Suprapubic skin (tissue), 4 donors: Measurements from ENCODE around the gene ZNF75A.

Experiments
- EP300 ChIP-seq: sonication (generic); formaldehyde crosslinking; IDR thresholded peaks from one replicate; pipeline ENCODE4 v1.6.1; 2017; ENCODE audit warnings: antibody characterized with exemption
- POLR2A ChIP-seq, 2 donors: fragments of 450-650 bp; IDR thresholded peaks; one replicate each; pipeline ENCODE4 v1.6.1; 2017; ENCODE audit warnings: antibody characterized with exemption in 2 of 2, mild to moderate bottlenecking in 2 of 2, moderate library complexity in 2 of 2
- POLR2AphosphoS5 ChIP-seq, 3 donors: sonication (generic); formaldehyde crosslinking; IDR thresholded peaks; one replicate each; pipeline ENCODE4 v1.6.1; 2017; ENCODE audit warnings: antibody characterized with exemption in 3 of 3
- TF ChIP-seq, protein P1 (sequence below), 2 donors: fragments of 200-600 bp in 1 of 2; fragments of 450-650 bp in 1 of 2; sonication (generic) in 1 of 2; IDR thresholded peaks; one replicate each; pipeline ENCODE4 v1.5.1; 2016 to 2019; ENCODE audit warnings: antibody characterized with exemption in 2 of 2, mild to moderate bottlenecking in 1 of 2, moderate library complexity in 1 of 2

DNA sequence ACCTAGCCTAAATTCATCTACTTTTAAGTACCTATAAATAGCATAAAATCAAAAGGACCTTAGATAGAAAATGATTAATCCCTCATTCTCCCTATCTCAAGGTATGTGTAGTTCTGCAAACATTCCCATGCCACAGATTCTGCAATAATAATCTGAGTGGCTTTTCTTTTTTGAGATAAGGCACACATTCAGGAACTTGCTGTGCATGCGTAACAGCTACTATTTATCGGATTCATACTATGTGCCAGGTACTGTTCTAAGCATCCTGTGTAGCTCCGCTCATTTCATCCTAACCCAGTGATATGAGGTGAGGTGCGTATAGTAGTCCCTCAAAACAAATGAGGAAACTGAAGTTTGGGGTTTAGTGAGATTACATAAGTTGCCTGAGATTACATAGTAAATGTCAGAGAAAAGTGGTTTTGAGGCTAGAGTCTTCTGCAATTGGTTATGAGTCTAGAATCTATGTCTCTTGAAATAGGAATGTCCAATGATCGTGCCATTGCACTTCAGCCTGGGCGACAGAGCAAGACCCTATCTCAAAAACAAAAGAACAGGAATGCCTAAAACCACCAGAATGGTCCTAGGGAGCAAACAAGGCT, 24.0 kb upstream of the ZNF75A start:
- TF ChIP-seq, protein P1, sequence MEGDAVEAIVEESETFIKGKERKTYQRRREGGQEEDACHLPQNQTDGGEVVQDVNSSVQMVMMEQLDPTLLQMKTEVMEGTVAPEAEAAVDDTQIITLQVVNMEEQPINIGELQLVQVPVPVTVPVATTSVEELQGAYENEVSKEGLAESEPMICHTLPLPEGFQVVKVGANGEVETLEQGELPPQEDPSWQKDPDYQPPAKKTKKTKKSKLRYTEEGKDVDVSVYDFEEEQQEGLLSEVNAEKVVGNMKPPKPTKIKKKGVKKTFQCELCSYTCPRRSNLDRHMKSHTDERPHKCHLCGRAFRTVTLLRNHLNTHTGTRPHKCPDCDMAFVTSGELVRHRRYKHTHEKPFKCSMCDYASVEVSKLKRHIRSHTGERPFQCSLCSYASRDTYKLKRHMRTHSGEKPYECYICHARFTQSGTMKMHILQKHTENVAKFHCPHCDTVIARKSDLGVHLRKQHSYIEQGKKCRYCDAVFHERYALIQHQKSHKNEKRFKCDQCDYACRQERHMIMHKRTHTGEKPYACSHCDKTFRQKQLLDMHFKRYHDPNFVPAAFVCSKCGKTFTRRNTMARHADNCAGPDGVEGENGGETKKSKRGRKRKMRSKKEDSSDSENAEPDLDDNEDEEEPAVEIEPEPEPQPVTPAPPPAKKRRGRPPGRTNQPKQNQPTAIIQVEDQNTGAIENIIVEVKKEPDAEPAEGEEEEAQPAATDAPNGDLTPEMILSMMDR (IDR thresholded peaks at IDR 0.05): no peak
- TF ChIP-seq POLR2A (IDR thresholded peaks at IDR 0.05) (no peak), EP300 (no peak), POLR2AphosphoS5 (IDR thresholded peaks at IDR 0.05) (no peak)
